ENCODE results near the gene NADSYN1. TPM values are rescaled to one million over a fixed set of nuclear protein-coding genes. Genes with fewer than 3 reads are reported as not detected.

The NADSYN1 gene
- total RNA-seq, 2 experiments from 2014 or later, result 106 to 112 TPM

- H3K36me3 Mint-ChIP-seq (ENCODE audit: low read depth), result peaks cover 59% of the 10 kb centered on the region
- H3K27ac Mint-ChIP-seq, result peak overlapping the region; percentile 95
- no peaks in the 10 kb centered on the region for H3K27me3 ChIP-seq (ENCODE audit: control insufficient read depth in 1 of 2, insufficient read depth in 2 of 2, low read length in 2 of 2)
- H3K9me3 ChIP-seq (ENCODE audit: control insufficient read depth in 1 of 2, insufficient read depth in 1 of 2, low read length in 2 of 2), result no peaks in the 10 kb centered on the region
- H3K36me3 ChIP-seq (ENCODE audit: insufficient read depth, low read length), result peaks cover 14% of the 10 kb centered on the region
- no peaks in the 10 kb centered on the region for H3K9me3 Mint-ChIP-seq
- H3K27ac ChIP-seq (ENCODE audit: low read depth in 1 of 2, low read length in 2 of 2), result no peak overlapping the region
- ATAC-seq (ENCODE audit: poor library complexity) (no peak), DNase-seq (peak in 1 of 14 experiments; percentile 23)
- no peaks in the 10 kb centered on the region for H3K27me3 Mint-ChIP-seq
- intact Hi-C loops (cut with DNase I, micrococcal nuclease), result loop anchor here in 1 of 2 experiments (5.0 kb wide), 3 partner anchors 480 to 1770 kb away; partner anchors contain the start of genes LTO1, RNF121 and XNDC1N
- no peak for TF ChIP-seq CTCF (IDR thresholded peaks at IDR 0.05)
- peak overlapping the region; percentile 90 for H3K4me3 Mint-ChIP-seq
- H3K4me1 ChIP-seq (ENCODE audit: insufficient read depth, low read length), result peaks cover 35% of the 10 kb centered on the region
- peak overlapping the region; percentile 99 for H3K4me3 ChIP-seq (ENCODE audit: low read length)
- H3K4me1 Mint-ChIP-seq (ENCODE audit: low read depth), result peaks cover 49% of the 10 kb centered on the region
- ChIA-PET CTCF (no interaction called here), POLR2A (interaction anchor here (0.9 kb wide), 1 partner anchor 28 kb away, joined by 3 read pairs; no protein-coding TSS in a partner anchor)
Measured at GRCh38 chr11:71446942-71447688, 5.9 kb upstream of the NADSYN1 start.

GRCh38 chr11:71447791-71448256 lies 5.2 kb upstream of the NADSYN1 start:
- intact Hi-C loops (cut with DNase I, micrococcal nuclease), result loop anchor here in 1 of 2 experiments (5.0 kb wide), 3 partner anchors 479 to 1771 kb away; partner anchors contain the start of genes LTO1, RNF121 and XNDC1N
- POLR2A ChIA-PET, result interaction anchor here (0.9 kb wide), 1 partner anchor 29 kb away, joined by 3 read pairs; no protein-coding TSS in a partner anchor
- ATAC-seq (ENCODE audit: poor library complexity) (peak; percentile 15), DNase-seq (peak in 13 of 14 experiments; percentile 11 to 67 (median 33))
- TF ChIP-seq CTCF (IDR thresholded peaks at IDR 0.05), result no peak
- Histone ChIP-seq H3K27ac (ENCODE audit: low read depth in 1 of 2, low read length in 2 of 2) (peak overlapping the region; percentile 2 to 78), H3K4me1 (ENCODE audit: insufficient read depth, low read length) (peaks cover 40% of the 10 kb centered on the region), H3K4me3 (ENCODE audit: low read length) (peak overlapping the region; percentile 99), H3K9me3 (ENCODE audit: control insufficient read depth in 1 of 2, insufficient read depth in 1 of 2, low read length in 2 of 2) (no peaks in the 10 kb centered on the region), H3K36me3 (ENCODE audit: insufficient read depth, low read length) (peaks cover 10% of the 10 kb centered on the region), H3K27me3 (ENCODE audit: control insufficient read depth in 1 of 2, insufficient read depth in 2 of 2, low read length in 2 of 2) (no peaks in the 10 kb centered on the region)
- Mint-ChIP-seq H3K27ac (peak overlapping the region; percentile 95), H3K4me1 (ENCODE audit: low read depth) (peaks cover 54% of the 10 kb centered on the region), H3K9me3 (no peaks in the 10 kb centered on the region), H3K36me3 (ENCODE audit: low read depth) (peaks cover 57% of the 10 kb centered on the region), H3K4me3 (peak overlapping the region; percentile 90), H3K27me3 (no peaks in the 10 kb centered on the region)
- CTCF ChIA-PET, result no interaction called here

GRCh38 chr11:71448257-71449171 lies 4.5 kb upstream of the NADSYN1 start, which contains the start of gene DHCR7:
DHCR7 (minus strand) TSS chr11:71448393; CDS start chr11:71444952, 3,441 bp downstream.
- ChIA-PET CTCF (no interaction called here), POLR2A (interaction anchor here (0.5 to 1.1 kb wide), 4 partner anchors 16 to 364 kb away, joined by 3 read pairs; no protein-coding TSS in a partner anchor)
- peak within 1 kb of the TSS; percentile 90 for H3K4me3 Mint-ChIP-seq
- peaks cover 55% of the 10 kb centered on the region for H3K36me3 Mint-ChIP-seq (ENCODE audit: low read depth)
- no peaks in the 10 kb centered on the region for H3K9me3 ChIP-seq (ENCODE audit: control insufficient read depth in 1 of 2, insufficient read depth in 1 of 2, low read length in 2 of 2)
- H3K27me3 Mint-ChIP-seq, result no peaks in the 10 kb centered on the region
- H3K4me1 ChIP-seq (ENCODE audit: insufficient read depth, low read length), result peaks cover 44% of the 10 kb centered on the region
- peaks cover 55% of the 10 kb centered on the region for H3K4me1 Mint-ChIP-seq (ENCODE audit: low read depth)
- H3K27ac ChIP-seq (ENCODE audit: low read depth in 1 of 2, low read length in 2 of 2), result peak within 1 kb of the TSS; percentile 69 to 78
- peaks cover 5% of the 10 kb centered on the region for H3K36me3 ChIP-seq (ENCODE audit: insufficient read depth, low read length)
- ATAC-seq (ENCODE audit: poor library complexity) (peak; percentile 73), DNase-seq (peak; percentile 77 to 96 (median 88))
- peak within 1 kb of the TSS; percentile 99 for H3K4me3 ChIP-seq (ENCODE audit: low read length)
- H3K27ac Mint-ChIP-seq, result peak within 1 kb of the TSS; percentile 95
- TF ChIP-seq CTCF (IDR thresholded peaks at IDR 0.05), result no peak
- intact Hi-C loops (cut with DNase I, micrococcal nuclease), result loop anchor here in 1 of 2 experiments (5.0 kb wide), 3 partner anchors 479 to 1771 kb away; partner anchors contain the start of genes LTO1, RNF121 and XNDC1N
- no peaks in the 10 kb centered on the region for H3K27me3 ChIP-seq (ENCODE audit: control insufficient read depth in 1 of 2, insufficient read depth in 2 of 2, low read length in 2 of 2)
- no peaks in the 10 kb centered on the region for H3K9me3 Mint-ChIP-seq

Measured in CD4-positive, alpha-beta T cell (primary cell).